Measurements from ENCODE around the gene NR0B1.

NR0B1 gene, protein sequence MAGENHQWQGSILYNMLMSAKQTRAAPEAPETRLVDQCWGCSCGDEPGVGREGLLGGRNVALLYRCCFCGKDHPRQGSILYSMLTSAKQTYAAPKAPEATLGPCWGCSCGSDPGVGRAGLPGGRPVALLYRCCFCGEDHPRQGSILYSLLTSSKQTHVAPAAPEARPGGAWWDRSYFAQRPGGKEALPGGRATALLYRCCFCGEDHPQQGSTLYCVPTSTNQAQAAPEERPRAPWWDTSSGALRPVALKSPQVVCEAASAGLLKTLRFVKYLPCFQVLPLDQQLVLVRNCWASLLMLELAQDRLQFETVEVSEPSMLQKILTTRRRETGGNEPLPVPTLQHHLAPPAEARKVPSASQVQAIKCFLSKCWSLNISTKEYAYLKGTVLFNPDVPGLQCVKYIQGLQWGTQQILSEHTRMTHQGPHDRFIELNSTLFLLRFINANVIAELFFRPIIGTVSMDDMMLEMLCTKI

DNA sequence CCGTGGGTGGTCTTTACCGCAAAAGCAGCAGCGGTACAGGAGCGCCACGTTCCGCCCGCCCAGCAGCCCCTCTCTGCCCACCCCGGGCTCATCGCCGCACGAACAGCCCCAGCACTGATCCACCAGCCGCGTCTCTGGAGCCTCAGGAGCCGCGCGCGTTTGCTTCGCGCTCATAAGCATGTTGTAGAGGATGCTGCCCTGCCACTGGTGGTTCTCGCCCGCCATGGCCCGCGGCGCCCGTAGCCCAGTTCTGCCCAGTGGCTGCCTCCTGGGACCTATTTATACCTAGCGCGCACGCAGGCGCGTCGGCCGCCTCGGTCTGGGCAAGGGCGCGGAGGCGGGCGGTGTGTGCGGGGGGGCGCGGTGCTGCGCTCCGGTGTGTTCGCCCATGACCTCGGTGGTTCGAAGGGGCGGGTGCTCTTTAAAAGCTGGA lies at the start of gene NR0B1:
NR0B1 (minus strand) TSS at position 252 of the 433 bp plus-strand sequence; CDS start at position 225, 27 bp downstream.
- no peak for DNase-seq (ENCODE audit: extremely low read depth, low read depth)
- TF ChIP-seq, protein P1, sequence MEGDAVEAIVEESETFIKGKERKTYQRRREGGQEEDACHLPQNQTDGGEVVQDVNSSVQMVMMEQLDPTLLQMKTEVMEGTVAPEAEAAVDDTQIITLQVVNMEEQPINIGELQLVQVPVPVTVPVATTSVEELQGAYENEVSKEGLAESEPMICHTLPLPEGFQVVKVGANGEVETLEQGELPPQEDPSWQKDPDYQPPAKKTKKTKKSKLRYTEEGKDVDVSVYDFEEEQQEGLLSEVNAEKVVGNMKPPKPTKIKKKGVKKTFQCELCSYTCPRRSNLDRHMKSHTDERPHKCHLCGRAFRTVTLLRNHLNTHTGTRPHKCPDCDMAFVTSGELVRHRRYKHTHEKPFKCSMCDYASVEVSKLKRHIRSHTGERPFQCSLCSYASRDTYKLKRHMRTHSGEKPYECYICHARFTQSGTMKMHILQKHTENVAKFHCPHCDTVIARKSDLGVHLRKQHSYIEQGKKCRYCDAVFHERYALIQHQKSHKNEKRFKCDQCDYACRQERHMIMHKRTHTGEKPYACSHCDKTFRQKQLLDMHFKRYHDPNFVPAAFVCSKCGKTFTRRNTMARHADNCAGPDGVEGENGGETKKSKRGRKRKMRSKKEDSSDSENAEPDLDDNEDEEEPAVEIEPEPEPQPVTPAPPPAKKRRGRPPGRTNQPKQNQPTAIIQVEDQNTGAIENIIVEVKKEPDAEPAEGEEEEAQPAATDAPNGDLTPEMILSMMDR (IDR thresholded peaks at IDR 0.05; ENCODE audit: low read depth, low read length) = no peak

DNA sequence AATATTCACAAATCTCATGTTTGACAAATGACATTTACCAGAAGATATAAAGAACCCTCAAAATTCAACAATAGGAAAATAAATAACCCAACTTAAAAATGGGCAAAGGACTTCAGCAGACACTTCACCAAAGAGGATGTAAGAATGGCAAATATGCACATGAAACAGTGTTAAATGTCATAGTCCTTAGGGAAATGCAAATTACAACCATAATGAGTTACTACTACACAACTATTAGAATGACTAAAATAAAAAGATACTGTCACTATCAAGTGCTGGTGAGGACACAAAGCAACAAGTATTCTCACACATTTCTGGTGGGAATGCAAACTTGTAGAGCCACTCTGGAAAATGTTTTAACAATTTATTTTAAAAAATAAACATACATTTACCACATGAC lies 40.8 kb upstream of the NR0B1 start:
- TF ChIP-seq, protein P1 (IDR thresholded peaks at IDR 0.05; ENCODE audit: low read depth, low read length) = no peak
- no peak for DNase-seq (ENCODE audit: extremely low read depth, low read depth)

DNA sequence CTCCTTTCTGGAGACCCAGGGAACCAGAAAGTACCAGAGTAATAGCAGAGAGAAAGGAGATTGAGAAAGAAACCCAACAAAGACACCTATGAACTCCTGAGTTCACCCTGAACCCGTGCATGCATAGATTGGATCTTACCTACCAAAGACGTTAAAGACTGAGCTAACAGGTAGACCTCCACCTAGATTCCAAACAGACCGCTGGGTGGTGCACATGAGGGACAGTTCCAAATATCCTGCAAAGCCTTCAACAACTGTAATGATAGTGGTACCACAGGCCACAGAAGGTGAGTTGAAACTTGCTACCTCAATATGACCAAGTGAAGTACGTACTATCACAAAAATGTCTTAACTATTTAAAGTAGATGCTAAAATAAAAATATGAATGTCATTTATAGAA lies 34.0 kb upstream of the NR0B1 start:
- TF ChIP-seq, protein P1 (IDR thresholded peaks at IDR 0.05; ENCODE audit: low read depth, low read length) = no peak
- DNase-seq (ENCODE audit: extremely low read depth, low read depth) = no peak

DNA sequence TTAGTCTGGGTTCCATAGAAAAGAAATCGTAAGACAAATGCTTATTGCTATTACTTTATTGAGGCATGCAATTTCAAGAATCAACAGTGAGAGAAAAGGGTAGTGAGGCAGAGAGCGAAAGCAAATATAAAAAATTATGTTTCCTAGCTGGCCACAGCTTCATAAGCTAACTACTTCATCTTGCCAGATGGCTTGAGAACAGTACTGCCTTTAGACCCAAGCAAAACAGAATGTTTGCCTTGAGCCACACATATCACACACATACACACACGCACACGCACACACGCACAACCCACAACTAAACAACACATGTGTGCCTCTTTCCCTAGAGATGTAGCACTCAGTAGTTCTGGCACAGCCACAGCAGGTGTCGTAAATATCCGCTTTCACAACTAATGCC lies 31.6 kb upstream of the NR0B1 start:
- TF ChIP-seq, protein P1 (IDR thresholded peaks at IDR 0.05; ENCODE audit: low read depth, low read length) = no peak
- no peak for DNase-seq (ENCODE audit: extremely low read depth, low read depth)

DNA sequence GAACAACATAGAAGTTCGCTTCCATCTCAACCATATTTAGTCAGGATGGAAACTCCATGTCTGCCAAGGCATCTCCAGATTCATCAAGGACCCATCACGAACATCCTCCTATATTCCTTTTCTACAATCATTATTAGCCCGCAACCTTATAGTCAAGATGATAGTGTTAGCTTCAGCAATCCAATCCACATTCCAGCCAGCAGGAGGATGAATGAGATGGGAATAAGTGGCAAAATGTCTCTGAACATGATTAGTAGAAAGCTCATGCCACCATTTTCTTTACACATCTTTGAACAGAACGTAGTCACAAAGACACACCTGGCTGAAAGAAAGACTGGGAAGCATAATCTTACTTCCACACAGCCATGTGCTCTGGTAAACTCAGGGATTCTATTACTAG lies 18.6 kb upstream of the NR0B1 start:
- TF ChIP-seq, protein P1 (IDR thresholded peaks at IDR 0.05; ENCODE audit: low read depth, low read length) = no peak; the same call in 1 of the 2 replicates
- no peak for DNase-seq (ENCODE audit: extremely low read depth, low read depth)

DNA sequence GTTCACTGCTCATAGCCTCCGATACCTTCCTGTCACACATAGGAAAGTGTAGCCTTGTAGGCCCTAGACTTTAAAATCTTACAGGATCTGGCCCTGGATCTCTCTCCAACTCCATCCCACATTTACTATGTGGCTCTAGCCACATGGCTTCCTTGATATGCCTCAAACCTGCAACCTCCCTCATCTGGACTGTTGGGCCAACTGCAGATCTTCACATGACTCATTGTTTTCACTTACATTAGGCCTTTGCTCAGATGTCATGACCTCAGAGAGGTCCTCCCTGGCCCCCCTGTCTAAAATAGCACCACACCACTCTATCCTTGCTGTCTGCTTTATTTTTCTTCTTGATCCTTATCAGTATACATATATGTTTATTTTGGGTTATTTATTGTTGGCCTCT lies 8.1 kb upstream of the NR0B1 start:
- DNase-seq (ENCODE audit: extremely low read depth, low read depth) = no peak
- TF ChIP-seq, protein P1 (IDR thresholded peaks at IDR 0.05; ENCODE audit: low read depth, low read length) = no peak

DNA sequence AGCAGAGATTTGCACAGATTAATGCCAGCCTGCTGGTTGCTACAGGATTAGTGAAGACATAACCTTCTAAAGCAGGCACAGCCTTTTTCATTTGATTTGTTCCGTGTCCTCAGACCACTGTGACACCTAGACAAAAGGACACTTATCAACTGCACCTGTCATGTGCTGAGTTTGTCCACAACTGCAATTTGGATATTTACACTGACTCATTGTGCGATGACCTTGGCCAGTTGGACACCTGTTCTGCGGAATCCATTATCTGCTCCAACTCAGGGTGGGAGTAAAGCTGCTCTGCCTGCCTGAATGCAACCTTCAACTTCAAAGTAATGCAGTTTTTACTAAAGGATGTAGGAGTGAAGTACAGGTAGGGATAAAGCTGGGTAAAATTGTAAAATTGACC lies 4.1 kb upstream of the NR0B1 start:
- DNase-seq (ENCODE audit: extremely low read depth, low read depth) = no peak
- TF ChIP-seq, protein P1 (IDR thresholded peaks at IDR 0.05; ENCODE audit: low read depth, low read length) = no peak
